GM23248 (cell line): ENCODE measurements around the gene DAB1.

Experiments
- EZH2 ChIP-seq: fragments of 200-600 bp; sonication (generic); IDR thresholded peaks from 2 replicates; pipeline ENCODE4 v1.6.1; 2018; ENCODE audit warnings: antibody characterized with exemption, mild to moderate bottlenecking; ENCODE audit not compliant: insufficient read depth, poor library complexity, severe bottlenecking
- EZH2phosphoT487 ChIP-seq: fragments of 200-600 bp; sonication (generic); IDR thresholded peaks from 2 replicates; pipeline ENCODE4 v1.6.1; 2018; ENCODE audit warnings: antibody characterized with exemption, moderate library complexity, mild to moderate bottlenecking, low read depth; ENCODE audit not compliant: insufficient read depth

- no peak for TF ChIP-seq EZH2
- no peak for TF ChIP-seq EZH2phosphoT487
These were observed 17.4 kb downstream of the DAB1 start for GRCh38 chr1:57406428-57406970.
